Measurements from ENCODE around the gene DMC1. TPM values are rescaled to one million over a fixed set of nuclear protein-coding genes. Genes with fewer than 3 reads are reported as not detected.
A peak's percentile ranks its signal among the peaks of the same experiment; 100 is the strongest.

DMC1 gene
- total and polyA plus RNA-seq, 11 donors, result 0.12 to 2.4 (median 0.51) TPM

DNA sequence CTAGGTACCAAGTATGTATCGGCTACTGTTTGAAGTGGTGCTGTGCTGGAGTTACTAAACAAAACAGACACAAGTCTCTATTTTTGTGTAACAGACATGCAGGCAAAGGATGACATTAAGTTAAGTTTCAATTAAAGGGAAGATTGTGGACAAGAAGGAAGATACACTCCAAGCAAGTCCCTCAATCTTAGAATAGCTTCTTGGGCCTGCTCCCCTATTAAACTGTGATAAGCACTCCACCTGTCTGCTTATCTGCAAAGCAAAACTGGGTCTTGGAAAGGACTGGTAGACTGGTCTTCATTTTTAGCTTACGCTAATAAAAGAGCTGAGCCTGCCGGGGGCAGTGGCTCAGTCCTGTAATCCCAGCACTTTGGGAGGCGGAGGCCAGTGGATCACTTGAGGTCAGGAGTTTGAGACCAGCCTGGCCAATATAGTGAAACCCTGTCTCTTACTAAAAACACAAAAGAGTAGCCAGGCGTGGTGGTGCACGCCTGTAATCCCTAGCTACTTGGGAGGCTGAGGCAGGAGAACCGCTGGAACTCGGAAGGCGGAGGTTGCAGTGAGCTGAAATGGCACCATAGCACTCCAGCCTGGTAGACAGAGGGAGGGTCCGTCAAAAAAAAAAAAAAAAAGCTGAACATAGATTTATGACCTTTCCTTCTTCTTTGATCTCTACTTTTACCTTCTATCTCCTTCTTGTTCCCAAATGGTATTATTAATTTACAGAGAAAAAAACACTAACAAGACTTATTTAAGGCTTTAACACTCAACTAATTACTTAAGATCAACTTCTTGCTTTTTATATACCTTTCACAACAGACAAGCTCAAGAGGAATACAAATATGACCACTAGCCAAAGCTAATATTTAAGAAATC is 67.9 kb downstream of the DMC1 start:
- Histone ChIP-seq H3K4me1 (peaks cover 5 to 65% (median 50%) of the 10 kb centered on the region in 12 donors), H3K4me3 (peak overlapping the region in 6 of 12 donors; percentile 3 to 95 (median 78)), H3K36me3 (peaks cover 2 to 78% (median 63%) of the 10 kb centered on the region in 9 donors), H3K27me3 (no peaks in the 10 kb centered on the region), H3K27ac (peak overlapping the region in 3 of 12 donors; percentile 40 to 100 (median 100)), H3K9me3 (no peaks in the 10 kb centered on the region)
- no peak for TF ChIP-seq POLR2A (IDR thresholded peaks at IDR 0.05)
- TF ChIP-seq, protein P1, sequence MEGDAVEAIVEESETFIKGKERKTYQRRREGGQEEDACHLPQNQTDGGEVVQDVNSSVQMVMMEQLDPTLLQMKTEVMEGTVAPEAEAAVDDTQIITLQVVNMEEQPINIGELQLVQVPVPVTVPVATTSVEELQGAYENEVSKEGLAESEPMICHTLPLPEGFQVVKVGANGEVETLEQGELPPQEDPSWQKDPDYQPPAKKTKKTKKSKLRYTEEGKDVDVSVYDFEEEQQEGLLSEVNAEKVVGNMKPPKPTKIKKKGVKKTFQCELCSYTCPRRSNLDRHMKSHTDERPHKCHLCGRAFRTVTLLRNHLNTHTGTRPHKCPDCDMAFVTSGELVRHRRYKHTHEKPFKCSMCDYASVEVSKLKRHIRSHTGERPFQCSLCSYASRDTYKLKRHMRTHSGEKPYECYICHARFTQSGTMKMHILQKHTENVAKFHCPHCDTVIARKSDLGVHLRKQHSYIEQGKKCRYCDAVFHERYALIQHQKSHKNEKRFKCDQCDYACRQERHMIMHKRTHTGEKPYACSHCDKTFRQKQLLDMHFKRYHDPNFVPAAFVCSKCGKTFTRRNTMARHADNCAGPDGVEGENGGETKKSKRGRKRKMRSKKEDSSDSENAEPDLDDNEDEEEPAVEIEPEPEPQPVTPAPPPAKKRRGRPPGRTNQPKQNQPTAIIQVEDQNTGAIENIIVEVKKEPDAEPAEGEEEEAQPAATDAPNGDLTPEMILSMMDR (IDR thresholded peaks at IDR 0.05), result no peak
- intact Hi-C loops (cut with DNase I), result loop anchor here in 7 of 10 donors (5.0 to 10.0 kb wide), 5 partner anchors 35 to 447 kb away; partner anchors contain the start of genes KDELR3 (in 3 of the 7), TOMM22 (in 2 of the 7) and PICK1 (in 1 of the 7)
- DNase-seq, result no peak
- ATAC-seq, result no peak
- 72 to 80% (median 76%) methylated on average over 10 of the region's 10 CpGs for WGBS, 4 donors

DNA sequence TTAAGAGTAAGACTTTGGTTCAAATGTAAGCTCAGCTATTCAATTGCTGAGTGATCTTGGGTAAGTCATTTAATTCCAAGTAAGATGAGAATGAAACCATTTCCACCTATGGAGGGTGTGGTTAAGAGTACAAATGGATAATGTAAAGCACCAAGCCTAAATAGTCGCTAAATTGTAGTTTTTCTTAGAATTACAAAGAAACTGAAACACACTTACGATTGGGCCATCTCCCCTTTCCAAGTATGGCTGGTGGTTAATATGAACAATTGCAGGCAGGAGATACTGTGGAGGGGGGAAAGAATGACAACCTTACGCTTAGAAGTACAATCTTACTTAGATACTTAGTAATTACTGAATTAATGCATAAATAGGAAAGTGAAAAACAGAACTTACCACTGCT is 72.1 kb downstream of the DMC1 start:
- Histone ChIP-seq H3K4me1 (peaks cover 5 to 51% (median 43%) of the 10 kb centered on the region in 12 donors), H3K27me3 (no peaks in the 10 kb centered on the region), H3K36me3 (peaks cover 10 to 100% (median 93%) of the 10 kb centered on the region in 9 donors), H3K4me3 (no peak overlapping the region), H3K9me3 (no peaks in the 10 kb centered on the region), H3K27ac (no peak overlapping the region)
- intact Hi-C loops (cut with DNase I), result no loop called here
- DNase-seq (no peak), ATAC-seq (no peak)
- no peak for TF ChIP-seq POLR2A (IDR thresholded peaks at IDR 0.05)
- TF ChIP-seq, protein P1 (IDR thresholded peaks at IDR 0.05), result no peak
- 83 to 89% (median 87%) methylated on average over 3 of the region's 3 CpGs for WGBS, 4 donors

DNA sequence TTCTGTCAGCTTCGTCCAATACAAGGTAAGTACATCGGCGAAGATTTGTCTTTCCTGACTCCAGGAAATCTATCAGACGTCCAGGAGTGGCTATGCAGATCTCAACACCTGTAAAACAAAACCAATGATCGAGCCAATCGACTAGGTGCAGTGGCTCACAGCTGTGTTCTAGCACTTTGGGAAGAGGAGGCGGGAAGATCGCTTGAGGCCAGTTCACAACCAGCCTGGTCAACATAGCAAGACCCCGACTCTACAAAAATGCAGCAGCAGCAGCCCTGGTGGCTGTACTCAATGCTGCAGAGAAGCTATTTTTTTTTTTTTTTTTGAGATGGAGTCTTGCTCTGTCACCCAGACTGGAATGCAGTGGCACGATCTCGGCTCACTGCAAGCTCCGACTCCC is 75.0 kb downstream of the DMC1 start:
- Histone ChIP-seq H3K27ac (no peak overlapping the region), H3K36me3 (peaks cover 10 to 100% (median 100%) of the 10 kb centered on the region in 9 donors), H3K4me1 (peaks cover 4 to 49% (median 39%) of the 10 kb centered on the region in 12 donors), H3K9me3 (no peaks in the 10 kb centered on the region), H3K27me3 (no peaks in the 10 kb centered on the region), H3K4me3 (no peak overlapping the region)
- DNase-seq, result no peak
- TF ChIP-seq, protein P1 (IDR thresholded peaks at IDR 0.05), result no peak
- no peak for TF ChIP-seq POLR2A (IDR thresholded peaks at IDR 0.05)
- intact Hi-C loops (cut with DNase I), result no loop called here
- no peak for ATAC-seq
- 75 to 87% (median 81%) methylated on average over 12 of the region's 12 CpGs for WGBS, 4 donors

DNA sequence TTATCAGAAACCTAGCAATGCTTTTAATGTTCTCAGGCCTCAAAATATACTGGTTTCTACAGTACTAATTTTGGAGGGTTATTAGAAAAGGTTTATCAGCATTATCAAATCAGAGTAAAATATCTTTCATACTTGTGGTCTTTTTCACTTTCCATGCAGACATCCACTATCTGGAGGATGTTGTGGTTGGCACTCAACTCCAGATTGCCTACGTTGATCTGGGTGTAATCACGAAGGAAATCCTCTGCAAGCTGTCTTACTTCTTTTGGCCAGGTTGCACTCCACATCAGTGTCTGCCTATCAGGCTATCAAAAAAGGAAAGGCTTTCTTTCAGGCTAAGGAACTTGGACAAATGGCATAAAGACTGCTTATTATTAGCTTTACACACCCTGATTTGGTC is 75.5 kb downstream of the DMC1 start:
- TF ChIP-seq POLR2A (IDR thresholded peaks at IDR 0.05), result no peak
- TF ChIP-seq, protein P1 (IDR thresholded peaks at IDR 0.05), result no peak
- H3K4me3 ChIP-seq, result no peak overlapping the region
- no peaks in the 10 kb centered on the region for H3K27me3 ChIP-seq
- WGBS, 4 donors, result 7 to 28% (median 19%) methylated on average over 2 of the region's 2 CpGs
- no peaks in the 10 kb centered on the region for H3K9me3 ChIP-seq
- no peak overlapping the region for H3K27ac ChIP-seq
- peaks cover 4 to 48% (median 38%) of the 10 kb centered on the region in 12 donors for H3K4me1 ChIP-seq
- ATAC-seq (no peak), DNase-seq (no peak)
- peaks cover 10 to 100% (median 100%) of the 10 kb centered on the region in 9 donors for H3K36me3 ChIP-seq
- intact Hi-C loops (cut with DNase I), result no loop called here
